Left renal cortex interstitium (tissue), 4 donors: ENCODE measurements around the gene PSMA5. TPM values are rescaled to one million over a fixed set of nuclear protein-coding genes. Genes with fewer than 3 reads are reported as not detected.
"Not testable (repeated sequence)": the region's sequence is repeated elsewhere in the genome, so short reads cannot be mapped to it uniquely, and the experiment has no call there.

Experiments
- DNase-seq, 4 donors: peaks; one replicate each; pipeline ENCODE4 v3.0.0-alpha.2; 2013; ENCODE audit warnings: low read depth in 4 of 4, low spot score in 2 of 4, missing footprints in 1 of 4
- polyA plus RNA-seq, 4 donors: library from polyadenylated mRNA; unstranded; fragments of 120-200 nt; gene quantifications; one replicate each; pipeline ENCODE4 v1.2.1, GENCODE V29; 2013; ENCODE audit not compliant: insufficient read length in 4 of 4

PSMA5 gene
- polyA plus RNA-seq, 4 donors, result 94.8 to 123 (median 107) TPM

DNA sequence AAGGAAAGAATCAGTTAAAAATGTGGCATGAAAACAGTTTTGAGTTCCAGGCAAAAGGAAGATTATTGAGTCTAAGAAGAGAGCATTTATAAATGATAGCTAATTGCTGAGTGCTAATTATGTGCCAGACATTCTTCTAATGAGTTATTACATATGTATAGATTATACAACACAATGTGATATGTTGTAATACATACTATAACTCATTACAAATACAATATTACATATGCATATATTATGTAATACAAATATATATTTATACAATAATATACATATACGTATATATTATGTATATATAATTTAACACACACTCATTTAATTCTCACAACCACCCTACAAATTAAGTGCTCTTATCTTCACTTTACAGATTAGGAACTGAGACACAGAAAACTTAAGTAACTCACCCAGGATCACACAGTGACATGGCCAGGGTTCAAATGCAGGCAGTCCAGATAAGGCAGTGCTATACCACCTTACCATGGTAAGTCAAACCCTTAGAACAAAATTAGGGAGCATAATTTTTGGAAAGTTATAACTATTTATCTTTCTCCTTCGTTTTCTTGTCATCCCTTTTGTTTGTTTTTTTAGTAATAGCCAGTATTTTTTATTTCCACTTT, 32.5 kb downstream of the PSMA5 start:
- DNase-seq, result no peak

DNA sequence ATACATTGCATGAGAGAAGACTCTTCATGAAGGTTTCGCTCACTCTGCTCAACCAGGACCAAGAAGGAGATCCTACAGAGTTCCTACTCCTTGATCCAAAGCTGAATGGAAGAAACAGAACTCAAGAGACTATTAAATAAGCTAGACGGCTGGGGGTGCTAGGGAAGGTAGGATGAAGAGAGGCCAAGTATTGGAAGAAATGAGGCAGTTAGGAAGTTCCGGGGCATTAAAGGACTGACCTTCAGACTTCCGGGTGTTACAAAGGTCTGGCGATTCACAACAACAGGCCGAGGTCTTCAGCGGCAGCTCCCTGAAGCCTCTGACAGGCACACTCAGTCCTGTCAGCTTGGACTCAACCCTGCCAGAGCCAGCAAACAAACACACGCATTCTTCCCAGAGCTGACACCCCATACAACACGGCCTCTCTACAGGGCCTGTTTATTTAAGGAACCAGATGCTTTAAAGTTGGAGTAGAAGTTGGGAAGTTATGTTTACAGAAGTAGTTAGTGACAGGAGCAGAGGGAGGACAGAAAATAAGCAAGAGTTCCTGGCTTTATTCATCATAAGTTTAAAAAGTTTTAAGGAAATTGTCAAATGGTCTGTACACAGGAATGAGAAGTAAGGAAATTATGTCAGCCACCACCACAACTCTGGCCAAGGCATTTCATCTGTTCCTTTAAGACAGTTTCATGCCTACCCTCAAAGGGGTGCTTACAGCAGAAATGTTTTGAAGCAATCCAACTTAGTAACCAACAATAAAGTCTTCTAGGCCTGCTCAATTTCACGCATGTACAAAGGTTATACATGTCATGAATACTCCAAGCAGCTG, 33.2 kb downstream of the PSMA5 start:
- DNase-seq, result no peak

DNA sequence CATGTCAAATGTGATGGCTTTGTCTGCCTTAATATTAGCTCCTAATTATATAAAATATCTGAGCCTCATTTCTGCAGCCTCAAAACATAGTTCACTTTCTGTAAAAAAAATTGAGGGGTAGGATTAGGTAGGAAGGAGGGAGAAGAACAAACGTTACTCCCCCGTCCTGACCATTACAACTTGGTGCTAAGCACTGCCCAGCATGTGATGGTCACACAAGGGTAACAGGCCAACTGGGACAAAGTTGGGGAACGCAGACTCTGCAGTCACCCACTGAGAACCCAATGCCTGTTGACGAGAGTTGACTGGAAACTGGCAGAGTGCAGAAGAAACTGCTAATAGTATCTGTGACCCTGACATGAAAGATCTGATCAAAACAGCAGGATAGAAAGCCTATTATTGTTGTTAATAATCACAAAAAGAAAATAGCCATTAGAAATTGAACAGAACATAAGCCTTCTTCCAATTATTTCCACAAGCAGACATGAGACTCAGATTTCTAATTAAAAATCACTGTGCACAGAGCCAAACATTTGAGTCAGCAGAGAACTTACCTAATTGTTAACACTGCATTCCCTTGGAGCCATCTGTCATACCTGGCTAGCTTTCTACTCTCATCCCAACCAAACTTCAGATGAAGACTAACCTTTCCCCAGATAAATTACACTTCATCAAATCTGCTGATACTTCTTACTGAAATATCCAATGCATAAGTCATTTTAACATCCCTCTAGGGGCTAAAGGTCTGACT, 34.0 kb downstream of the PSMA5 start:
- no peak for DNase-seq

DNA sequence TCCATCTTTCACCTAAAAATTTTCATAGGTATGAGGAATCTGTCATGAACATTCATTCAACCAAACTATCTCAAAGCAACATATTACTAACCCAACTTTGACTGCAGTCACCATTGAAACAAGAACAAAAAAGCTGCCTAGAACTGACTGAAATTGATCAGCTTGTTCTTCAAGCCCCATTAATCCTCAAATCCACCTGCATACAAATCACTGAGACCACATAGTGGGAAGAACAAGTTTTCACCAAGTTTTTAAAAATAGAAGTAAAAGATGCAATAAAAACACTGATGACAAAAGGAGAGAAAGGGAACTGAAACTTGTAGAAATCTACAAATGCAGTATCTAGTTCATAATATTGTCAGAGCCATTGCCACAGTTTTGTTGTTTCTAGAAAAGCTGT, 34.6 kb downstream of the PSMA5 start:
- DNase-seq, result no peak

DNA sequence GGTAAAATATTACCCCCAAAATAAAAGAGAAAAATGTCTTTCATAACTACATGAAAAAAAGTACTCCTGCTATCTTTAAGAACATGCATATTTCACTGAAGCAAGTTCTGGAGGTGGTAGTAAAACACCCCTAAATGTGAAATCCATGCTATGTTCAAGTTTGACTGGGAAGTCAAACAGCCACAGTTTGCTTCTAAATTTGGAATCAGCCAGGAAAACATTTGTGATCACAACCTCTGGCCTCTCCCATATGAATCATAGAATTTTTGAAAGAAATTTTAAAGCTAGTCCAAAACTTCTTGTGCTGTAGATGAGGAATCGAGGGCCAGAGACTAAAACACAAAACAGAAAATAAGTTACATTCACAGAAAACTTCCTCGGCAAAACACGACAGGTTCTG, 35.1 kb downstream of the PSMA5 start:
- no peak for DNase-seq

DNA sequence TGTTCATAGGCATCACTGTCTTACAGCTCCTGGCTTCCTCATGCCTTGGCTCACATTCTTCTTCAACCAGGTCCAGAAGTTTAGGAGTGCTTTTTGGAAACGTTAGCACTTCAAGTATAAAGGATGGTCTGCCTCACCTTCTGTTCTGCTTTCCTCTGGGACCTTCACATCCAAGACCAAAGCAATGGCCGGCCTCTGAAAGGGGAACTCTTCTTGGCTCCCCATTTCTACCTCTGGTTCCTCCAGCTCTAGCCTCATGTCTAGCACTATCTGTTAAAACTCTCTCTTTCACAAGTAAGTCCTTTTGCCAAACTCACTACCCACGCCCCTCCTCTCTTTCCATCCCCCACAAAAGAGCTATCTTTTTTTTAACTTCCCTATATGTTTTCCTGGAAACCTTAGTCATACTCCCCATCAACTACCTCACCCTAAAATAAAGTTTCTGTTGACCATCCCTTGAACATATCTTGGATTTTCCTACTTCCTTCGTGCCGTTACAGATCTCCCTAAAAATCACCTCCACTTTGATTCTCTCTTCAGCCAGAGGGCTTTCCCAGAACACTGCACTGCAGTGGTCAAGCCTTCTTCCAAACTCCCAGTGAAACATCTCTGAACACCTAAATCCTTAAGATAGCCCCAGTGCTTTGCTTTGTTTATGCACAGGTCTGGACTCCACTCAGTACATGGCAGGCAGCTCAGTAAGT, 36.5 kb downstream of the PSMA5 start:
- no peak for DNase-seq

DNA sequence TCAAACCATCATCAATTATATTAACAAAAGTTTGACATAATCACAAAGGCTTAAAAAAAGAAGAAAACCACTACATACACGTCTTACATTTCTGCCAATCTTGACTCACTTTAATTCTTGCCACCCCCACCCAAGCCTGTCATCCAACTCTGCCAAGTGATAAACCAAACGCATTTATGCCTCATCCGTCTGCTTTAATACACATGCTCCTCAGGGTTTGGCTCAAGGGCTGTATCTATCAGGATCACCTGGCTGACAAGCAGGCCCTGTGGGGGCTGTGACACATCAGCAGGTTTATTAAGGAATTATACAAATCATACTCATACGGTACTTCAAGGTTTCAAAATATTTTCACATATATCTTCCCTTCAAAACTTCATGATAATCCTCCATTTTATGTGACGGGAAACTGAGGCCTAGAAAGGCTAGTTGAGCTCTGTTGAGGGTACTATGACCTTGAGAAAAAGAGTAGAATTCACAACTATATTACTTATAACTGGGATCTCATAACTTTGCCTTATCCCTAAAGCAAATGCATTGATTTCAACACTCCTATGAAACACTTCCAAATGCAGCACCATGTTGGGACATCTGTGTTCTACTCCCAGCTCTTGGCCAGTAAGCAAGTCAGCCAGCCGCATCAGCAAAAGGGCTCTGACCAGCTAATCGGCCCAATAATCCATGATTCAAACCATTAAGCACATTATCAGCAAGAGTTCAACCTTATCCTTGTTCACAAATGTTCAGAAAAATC, 37.2 kb downstream of the PSMA5 start:
- DNase-seq, result no peak

DNA sequence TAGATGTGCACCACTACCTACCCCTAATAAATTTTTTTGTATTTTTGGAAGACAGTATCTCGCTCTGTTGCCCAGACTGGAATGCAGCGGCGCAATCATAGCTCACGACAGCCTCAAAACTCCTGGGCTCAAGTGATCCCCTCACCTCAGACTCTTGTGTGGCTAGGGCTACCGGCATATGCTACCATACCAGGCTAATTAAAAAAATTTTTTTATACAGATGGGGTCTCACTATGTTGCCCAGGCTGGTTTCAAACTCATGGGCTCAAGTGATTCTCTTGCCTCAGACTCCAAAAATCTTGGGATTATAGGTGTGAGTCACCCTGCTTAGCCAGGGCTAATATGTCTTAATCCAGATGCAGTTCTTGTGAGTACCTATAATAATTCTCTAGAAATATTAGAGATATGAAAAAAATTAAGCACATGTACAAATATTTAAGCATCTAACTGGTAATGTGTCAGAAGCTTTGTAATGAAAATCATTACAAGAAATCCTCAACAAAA, 38.0 kb downstream of the PSMA5 start:
- no peak for DNase-seq

DNA sequence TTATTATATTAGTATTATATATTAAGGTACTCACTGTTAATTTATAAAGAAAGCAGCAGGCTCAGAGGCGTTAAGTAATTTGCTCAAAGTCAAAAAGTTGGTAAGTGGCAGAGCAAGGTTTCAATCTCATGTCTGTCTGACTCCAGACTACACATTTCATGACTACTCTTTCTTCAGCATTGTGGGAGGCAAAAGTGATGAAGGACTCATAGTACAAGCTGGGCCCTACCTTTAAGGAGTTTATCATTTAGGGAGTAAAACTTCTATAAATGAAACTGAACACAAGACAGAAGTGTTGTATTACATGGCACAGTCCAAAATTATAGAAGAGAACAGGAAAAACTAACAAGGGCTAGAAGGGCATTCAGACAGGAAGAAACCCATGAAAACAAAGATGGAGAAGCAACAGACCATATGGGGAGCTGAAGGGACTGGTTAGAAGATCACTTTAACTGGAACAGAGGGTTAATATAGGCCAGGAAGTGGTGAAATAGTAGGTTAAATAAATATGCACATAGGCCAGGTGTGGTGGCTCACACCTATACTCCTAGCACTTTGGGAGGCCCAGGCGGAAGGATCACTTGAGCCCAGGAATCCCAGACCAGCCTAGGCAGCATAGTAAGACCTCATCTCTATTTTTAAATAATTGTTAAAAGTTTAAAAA, 40.1 kb downstream of the PSMA5 start:
- no peak for DNase-seq

DNA sequence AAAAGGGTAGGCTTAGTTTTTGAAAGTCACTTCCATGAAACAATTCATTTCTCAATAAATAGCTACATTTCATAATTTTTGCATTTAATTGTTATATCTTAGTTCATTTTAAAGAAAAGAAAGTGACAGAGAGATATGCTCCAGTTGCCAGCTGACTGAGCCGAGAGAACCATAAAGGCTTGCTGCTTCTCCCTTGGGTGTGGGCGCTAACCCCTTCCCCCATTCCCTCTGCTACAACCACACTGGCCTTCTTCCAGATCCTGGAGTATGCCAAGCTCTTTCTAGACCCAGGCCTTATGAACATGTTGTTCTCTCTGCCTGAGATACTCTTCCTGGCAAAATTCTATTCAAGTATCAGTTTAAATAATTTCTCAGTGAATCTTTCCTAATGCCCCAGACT, 40.8 kb downstream of the PSMA5 start:
- no peak for DNase-seq

DNA sequence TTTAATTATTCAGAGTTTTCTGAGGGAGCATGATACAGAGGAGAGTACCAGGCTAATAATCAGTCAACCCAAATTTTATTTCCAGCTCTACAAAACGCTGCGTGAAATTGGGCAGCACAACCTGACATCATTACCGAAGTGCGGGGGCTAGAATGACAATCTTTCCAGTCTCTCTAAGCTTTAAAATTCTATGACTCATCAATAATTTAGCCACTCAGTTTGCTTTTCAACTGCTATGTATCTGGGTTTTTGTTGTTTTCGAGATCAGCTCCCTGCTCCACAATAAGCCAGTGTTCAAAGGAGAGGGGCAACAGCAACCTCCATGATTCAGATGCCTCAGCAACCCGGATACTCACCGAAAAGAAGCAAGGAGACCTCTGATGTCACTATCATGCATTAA, 42.4 kb downstream of the PSMA5 start:
- DNase-seq, result no peak

DNA sequence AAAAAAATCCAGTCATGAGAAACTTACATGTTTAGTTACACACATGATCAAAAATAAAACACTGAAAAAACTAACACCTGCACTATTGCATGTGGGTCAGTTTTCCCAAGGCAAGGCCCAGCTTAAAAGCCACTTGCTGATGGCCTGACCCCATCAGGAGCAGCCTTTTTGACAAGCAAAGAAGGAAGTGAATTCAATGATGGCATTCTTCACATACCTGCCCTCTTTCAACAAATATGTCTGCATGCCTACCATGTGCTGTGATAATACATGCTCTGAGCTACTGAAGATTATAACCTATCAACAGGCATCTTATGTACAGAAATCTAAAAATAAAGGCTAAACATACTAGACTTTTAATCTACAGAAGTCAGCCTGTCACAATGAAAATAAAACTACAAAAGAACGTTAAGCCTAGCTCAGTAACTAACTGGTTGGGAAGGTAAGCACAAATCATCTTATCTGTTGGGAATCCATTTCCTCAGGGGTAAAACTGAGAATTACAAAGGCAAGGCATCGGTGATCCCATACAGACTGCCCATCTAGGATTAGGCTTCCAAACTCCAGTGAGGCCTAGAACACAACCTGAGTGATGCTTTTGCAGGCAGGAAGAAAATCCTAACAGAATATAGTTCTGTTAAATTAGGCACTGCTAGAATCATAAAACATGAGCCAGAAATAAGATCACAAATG, 43.0 kb downstream of the PSMA5 start:
- no peak for DNase-seq

DNA sequence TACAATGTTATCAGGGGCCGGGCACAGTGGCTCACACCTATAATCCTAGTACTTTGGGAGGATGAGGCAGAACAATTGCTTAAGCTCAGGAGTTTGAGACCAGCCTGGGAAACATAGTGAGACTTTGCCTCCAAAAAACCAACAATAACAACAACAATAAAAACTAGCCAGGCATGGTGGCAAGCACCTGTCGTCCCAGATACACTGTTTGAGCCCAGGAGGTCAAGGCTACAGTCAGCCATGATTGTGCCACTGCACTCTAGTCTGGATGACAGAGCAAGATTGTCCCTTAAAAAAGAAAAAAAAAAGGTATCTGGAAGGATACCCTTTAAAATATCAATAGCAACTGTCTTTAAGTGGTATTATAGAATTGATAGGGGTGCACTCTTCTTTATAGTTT, 44.7 kb downstream of the PSMA5 start:
- DNase-seq, result no peak

DNA sequence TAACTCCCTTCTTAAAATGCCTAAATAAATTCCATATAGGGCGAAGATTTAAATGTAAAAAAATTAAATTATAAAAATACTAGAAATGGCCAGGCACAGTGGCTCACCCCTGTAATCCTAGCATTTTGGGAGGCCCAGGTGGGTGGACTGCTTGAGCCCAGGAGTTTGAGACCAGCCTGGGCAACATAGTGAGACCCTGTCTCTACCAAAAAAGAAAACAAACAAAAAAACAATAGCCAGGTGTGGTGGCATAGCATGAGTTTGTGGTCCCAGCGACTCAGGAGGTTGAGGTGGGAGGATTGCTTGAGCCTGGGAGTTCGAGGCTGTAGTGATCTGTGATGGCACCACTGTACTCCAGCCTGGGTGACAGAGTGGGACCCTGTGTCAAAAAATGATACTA, 46.3 kb downstream of the PSMA5 start:
- no peak for DNase-seq

DNA sequence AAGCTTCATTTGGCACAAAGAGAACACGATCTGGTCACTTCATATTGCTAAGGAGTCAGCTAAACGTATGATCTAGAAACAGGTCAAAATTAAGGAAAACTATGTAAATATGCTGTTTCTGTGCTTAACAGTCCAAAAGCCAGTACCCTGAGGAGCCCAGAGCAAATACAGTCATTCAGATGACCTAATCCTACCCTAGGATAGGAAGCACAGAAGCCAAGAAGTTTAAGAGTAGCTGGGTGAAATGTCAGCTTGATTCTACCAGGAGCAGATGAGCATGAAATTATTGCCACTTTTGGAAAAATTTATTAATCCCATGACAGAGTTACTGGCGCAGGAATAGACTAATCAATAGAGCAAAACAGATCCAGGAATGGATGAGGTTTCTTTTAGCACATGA, 46.8 kb downstream of the PSMA5 start:
- no peak for DNase-seq

DNA sequence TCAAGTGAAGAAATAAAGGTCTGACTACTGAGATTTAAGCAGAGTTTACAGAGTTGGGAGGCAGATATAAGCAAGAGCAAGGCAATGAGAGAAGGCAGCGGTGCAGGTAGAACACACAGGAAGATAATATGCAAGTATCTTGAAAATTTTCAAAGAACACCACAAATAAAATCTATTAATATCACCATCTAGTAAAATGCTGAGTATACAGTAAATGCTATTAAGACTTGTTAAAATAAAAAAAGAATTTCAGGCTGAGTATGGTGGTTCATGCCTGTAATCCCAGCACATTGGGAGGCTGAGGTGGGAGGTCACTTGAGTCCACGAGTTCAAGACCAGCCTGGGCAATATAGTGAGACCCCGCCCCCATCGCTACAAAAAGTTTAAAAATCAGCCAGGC, 48.5 kb downstream of the PSMA5 start:
- no peak for DNase-seq

DNA sequence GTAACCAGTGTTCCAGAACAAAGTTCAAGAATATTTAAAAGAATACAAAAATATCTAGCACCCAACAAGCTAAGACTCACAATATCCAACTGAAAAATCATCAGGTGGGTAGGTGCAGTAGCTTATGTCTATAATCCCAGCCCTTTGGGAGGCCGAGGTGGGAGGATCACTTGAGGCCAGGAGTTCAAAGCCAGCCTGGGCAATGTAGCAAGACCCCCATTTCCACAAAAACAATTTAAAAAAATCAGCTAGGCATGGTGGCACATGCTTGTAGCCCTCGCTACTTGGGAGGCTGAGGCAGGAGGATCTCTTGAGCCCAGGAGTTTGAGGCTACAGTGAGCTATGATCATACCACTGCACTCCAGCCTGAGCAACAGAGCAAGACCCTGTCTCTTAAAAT, 52.6 kb downstream of the PSMA5 start:
- not testable (repeated sequence) for DNase-seq

DNA sequence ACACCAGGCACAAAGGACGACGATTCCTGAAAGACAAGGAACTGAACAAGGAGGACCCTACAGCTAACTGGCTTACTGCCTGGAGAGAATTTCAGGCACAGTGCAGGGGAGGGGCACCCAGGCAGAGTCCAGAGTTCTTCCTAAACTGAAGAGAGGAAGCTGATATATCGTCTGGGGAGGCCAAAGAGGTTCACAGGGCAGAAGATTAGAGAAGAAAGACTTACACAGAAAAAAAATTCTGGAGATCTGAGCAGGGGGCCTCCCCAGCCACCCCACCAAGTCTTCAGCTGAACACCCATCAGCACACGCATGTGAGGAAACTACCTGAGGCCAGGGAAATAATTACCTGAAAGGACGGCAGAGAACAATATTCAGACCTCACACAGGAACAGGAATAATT, 53.1 kb downstream of the PSMA5 start:
- DNase-seq, result no peak

DNA sequence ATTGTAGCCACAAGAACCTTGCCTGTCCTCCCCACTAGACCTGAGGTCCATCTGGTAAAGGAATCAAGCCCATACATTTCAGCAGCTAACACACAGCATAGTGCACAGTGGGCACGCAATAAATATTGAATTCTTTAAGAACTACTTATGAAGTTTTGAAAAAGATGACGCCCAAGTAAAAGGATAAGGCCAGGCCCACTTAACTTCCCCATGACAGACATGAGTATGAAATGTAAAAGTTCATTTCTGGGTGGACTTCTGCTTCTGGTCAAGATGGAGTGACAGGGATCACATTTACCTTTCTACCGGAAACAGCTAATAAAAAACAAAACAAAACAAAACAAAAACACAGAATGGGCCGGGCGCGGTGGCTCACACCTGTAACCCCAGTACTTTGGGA, 54.0 kb downstream of the PSMA5 start:
- no peak for DNase-seq
